Calu3 (cell line): ENCODE results near the gene UTP4. TPM values are rescaled to one million over a fixed set of nuclear protein-coding genes. Genes with fewer than 3 reads are reported as not detected.

ENCODE experiments used
- BruUV-seq: library from RNA; stranded (reverse); fragments of 400-500 nt; replicated peaks from 2 replicates; lab custom pipeline; 2021; lab: Mats Ljungman, UMichigan
- CTCF ChIA-PET: fragments of 300-600 bp; sonication (Branson Sonifier 250); formaldehyde crosslinking; loops from one replicate; lab custom pipeline; 2022; ENCODE audit warnings: antibody characterized with exemption; lab: Charles Lee
- DNase-seq: peaks from one replicate; pipeline ENCODE4 v3.0.0; 2022
- H3K27ac Mint-ChIP-seq: one replicate; pipeline ENCODE4 v1.8.0; 2022; ENCODE audit warnings: mixed read lengths; ENCODE audit not compliant: unreplicated experiment
- H3K27me3 Mint-ChIP-seq: one replicate; pipeline ENCODE4 v1.8.0; 2022; ENCODE audit warnings: mixed read lengths; ENCODE audit not compliant: unreplicated experiment
- H3K36me3 Mint-ChIP-seq: one replicate; pipeline ENCODE4 v1.8.0; 2022; ENCODE audit warnings: mild to moderate bottlenecking, moderate library complexity, mixed read lengths; ENCODE audit not compliant: insufficient read depth, unreplicated experiment
- H3K4me1 Mint-ChIP-seq: one replicate; pipeline ENCODE4 v1.8.0; 2022; ENCODE audit warnings: mild to moderate bottlenecking, low read depth, mixed read lengths; ENCODE audit not compliant: unreplicated experiment
- H3K4me3 Mint-ChIP-seq: one replicate; pipeline ENCODE4 v1.8.0; 2022; ENCODE audit warnings: mild to moderate bottlenecking, low read depth, moderate library complexity, mixed read lengths; ENCODE audit not compliant: unreplicated experiment
- H3K9me3 Mint-ChIP-seq: one replicate; pipeline ENCODE4 v1.8.0; 2022; ENCODE audit warnings: low read depth, mixed read lengths; ENCODE audit not compliant: unreplicated experiment
- intact Hi-C: fragments of 100-400 bp; cut with micrococcal nuclease; formaldehyde crosslinking; loops from one replicate; pipeline ENCODE4 v1.10.0; 2022; ENCODE audit not compliant: unreplicated experiment
- total RNA-seq: library from RNA; stranded (reverse); gene quantifications from 2 replicates; pipeline ENCODE4 v1.2.3, GENCODE V29; 2022
- TF ChIP-seq, protein P1 (sequence below): fragments of 200-600 bp; IDR thresholded peaks from one replicate; pipeline ENCODE4 v1.8.0; 2022; ENCODE audit warnings: antibody characterized with exemption; ENCODE audit not compliant: unreplicated experiment

Gene UTP4
- total RNA-seq, 1 experiment from 2014 or later, result 116 TPM

DNA sequence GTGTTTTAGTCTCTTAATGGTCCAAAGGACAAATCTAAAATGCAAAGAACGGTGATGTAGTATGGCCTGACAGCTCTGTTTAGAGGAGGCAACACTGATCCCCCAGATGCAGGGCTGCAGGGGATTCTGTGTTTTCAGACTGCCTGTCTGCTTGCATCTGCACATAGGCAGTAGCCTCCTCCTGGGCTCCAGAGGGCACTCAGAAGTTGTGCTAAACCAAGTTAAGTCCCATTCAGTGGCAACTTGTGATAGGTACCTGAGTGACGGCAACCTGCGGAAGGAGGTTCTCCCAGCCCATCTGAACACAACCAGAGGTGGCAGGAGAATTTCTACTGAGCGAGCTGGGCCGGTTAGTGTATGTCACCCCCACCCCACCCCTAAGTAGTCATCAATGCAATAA is 17.1 kb upstream of the UTP4 start:
- CTCF ChIA-PET, result no interaction called here
- Mint-ChIP-seq H3K27ac (no peak overlapping the region), H3K27me3 (no peaks in the 10 kb centered on the region), H3K4me3 (no peak overlapping the region), H3K9me3 (no peaks in the 10 kb centered on the region), H3K4me1 (peaks cover 11% of the 10 kb centered on the region), H3K36me3 (peaks cover 75% of the 10 kb centered on the region)
- TSS peak; percentile 13 for BruUV-seq
- TF ChIP-seq, protein P1, sequence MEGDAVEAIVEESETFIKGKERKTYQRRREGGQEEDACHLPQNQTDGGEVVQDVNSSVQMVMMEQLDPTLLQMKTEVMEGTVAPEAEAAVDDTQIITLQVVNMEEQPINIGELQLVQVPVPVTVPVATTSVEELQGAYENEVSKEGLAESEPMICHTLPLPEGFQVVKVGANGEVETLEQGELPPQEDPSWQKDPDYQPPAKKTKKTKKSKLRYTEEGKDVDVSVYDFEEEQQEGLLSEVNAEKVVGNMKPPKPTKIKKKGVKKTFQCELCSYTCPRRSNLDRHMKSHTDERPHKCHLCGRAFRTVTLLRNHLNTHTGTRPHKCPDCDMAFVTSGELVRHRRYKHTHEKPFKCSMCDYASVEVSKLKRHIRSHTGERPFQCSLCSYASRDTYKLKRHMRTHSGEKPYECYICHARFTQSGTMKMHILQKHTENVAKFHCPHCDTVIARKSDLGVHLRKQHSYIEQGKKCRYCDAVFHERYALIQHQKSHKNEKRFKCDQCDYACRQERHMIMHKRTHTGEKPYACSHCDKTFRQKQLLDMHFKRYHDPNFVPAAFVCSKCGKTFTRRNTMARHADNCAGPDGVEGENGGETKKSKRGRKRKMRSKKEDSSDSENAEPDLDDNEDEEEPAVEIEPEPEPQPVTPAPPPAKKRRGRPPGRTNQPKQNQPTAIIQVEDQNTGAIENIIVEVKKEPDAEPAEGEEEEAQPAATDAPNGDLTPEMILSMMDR, result no peak
- no peak for DNase-seq
- intact Hi-C loops, result loop anchor here (10.0 kb wide), 1 partner anchor 411 kb away; no protein-coding TSS in a partner anchor

DNA sequence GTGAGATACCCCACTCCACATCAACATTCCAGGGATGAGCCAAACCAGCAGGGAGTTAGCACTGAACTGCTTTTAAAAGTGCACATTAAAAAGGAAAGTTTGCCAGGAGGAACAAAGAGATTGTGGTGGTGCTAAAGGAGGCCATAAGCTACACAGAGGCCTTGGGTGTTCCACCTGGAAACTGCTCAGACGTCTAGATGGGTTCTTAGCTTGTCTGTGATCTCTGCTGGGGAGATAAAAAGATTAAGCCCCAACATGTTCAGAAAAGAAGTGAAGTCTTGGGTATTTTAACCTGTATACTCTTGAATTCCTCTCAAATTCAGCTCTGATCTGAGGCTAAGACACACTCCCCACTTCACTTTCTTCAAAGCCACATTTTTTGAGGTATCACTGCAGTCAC is 16.6 kb upstream of the UTP4 start:
- H3K4me1 Mint-ChIP-seq, result peaks cover 11% of the 10 kb centered on the region
- H3K27ac Mint-ChIP-seq, result no peak overlapping the region
- peaks cover 73% of the 10 kb centered on the region for H3K36me3 Mint-ChIP-seq
- TF ChIP-seq, protein P1, result no peak
- no TSS peak for BruUV-seq
- H3K27me3 Mint-ChIP-seq, result no peaks in the 10 kb centered on the region
- no peak for DNase-seq
- intact Hi-C loops, result loop anchor here (10.0 kb wide), 1 partner anchor 411 kb away; no protein-coding TSS in a partner anchor
- no peak overlapping the region for H3K4me3 Mint-ChIP-seq
- CTCF ChIA-PET, result no interaction called here
- no peaks in the 10 kb centered on the region for H3K9me3 Mint-ChIP-seq

DNA sequence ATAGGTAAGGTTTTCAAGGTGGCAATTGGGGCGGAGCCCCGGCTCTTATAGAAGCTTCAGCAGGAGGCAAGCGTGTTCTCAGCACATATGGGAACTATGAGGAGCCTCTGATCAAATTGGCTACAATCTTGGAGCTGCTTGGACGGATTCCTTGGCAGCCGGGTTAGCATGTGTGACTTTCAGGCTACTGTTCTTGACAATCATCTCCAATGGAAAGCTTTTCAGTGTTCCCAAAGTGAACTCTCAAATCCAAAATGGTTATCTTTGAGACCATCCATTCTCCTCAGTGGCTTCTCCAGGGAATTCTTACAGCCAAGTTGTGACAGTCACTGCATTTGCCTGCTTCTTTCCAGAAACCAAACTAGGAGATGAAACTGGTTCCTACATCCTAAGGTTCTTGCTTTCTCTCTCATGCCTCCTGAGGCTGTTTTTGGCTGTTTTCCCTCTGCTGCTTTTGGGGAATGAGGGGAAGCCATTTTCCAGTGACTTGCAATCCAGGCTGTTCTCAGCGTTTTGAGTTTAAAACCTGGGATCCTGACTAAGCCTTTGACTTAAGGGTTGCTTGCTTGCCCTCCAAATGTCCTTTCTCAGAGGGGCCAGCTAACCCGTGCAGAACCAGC is 16.1 kb upstream of the UTP4 start:
- Mint-ChIP-seq H3K27me3 (no peaks in the 10 kb centered on the region), H3K4me3 (no peak overlapping the region), H3K4me1 (peaks cover 10% of the 10 kb centered on the region), H3K36me3 (peaks cover 76% of the 10 kb centered on the region), H3K9me3 (no peaks in the 10 kb centered on the region), H3K27ac (no peak overlapping the region)
- DNase-seq, result no peak
- intact Hi-C loops, result loop anchor here (10.0 kb wide), 1 partner anchor 412 kb away; no protein-coding TSS in a partner anchor
- TF ChIP-seq, protein P1, result no peak
- CTCF ChIA-PET, result interaction anchor here (0.6 kb wide), 1 partner anchor 1401 kb away, joined by 4 read pairs; no protein-coding TSS in a partner anchor
- no TSS peak for BruUV-seq

DNA sequence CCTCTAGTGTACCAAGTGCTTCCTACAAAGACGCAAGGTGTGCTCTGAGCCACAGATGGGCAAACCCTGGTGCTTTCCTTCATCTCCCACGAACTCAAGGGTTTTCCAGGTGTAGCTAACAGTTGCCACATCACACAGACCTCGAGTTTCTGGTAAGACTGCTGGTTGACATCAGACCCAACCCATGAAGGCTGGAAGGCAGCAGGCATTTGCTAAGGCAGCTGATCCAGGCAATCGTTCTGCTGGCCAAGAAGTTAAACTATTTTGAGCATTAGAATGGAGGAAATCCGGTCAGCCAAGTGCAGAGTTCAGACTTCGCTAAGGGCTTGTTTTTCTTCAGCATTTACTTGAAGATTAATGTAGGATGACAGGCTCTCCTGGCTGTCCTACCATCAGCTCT is 15.5 kb upstream of the UTP4 start:
- CTCF ChIA-PET, result interaction anchor here (0.7 kb wide), 1 partner anchor 269 kb away, joined by 4 read pairs; no protein-coding TSS in a partner anchor
- TF ChIP-seq, protein P1, result no peak
- DNase-seq, result no peak
- peaks cover 72% of the 10 kb centered on the region for H3K36me3 Mint-ChIP-seq
- H3K27me3 Mint-ChIP-seq, result no peaks in the 10 kb centered on the region
- intact Hi-C loops, result loop anchor here (10.0 kb wide), 1 partner anchor 412 kb away; no protein-coding TSS in a partner anchor
- H3K4me3 Mint-ChIP-seq, result no peak overlapping the region
- H3K27ac Mint-ChIP-seq, result no peak overlapping the region
- no TSS peak for BruUV-seq
- no peaks in the 10 kb centered on the region for H3K9me3 Mint-ChIP-seq
- peaks cover 5% of the 10 kb centered on the region for H3K4me1 Mint-ChIP-seq
